ENCODE data around the gene SLC4A9.
A peak's percentile ranks its signal among the peaks of the same experiment; 100 is the strongest.

Gene SLC4A9

DNA sequence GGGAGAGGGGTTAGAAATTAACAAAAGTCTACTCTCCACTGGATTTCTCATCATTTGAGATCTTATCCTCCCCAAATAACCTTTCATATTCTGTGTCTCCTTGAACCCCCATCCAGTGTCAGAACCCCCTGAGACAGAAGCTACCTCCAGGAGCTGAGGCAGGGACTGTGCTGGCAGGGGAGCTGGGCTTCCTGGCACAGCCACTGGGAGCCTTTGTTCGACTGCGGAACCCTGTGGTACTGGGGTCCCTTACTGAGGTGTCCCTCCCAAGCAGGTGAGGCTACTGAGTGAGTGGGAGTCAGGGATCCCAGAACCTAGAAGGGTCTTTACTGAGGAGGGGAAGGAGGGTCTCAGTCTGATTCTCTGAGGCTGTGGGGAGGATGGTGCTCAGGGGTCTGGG lies 1.9 kb downstream of the SLC4A9 start:
- DNase-seq (ENCODE audit: low read depth), result no peak

DNA sequence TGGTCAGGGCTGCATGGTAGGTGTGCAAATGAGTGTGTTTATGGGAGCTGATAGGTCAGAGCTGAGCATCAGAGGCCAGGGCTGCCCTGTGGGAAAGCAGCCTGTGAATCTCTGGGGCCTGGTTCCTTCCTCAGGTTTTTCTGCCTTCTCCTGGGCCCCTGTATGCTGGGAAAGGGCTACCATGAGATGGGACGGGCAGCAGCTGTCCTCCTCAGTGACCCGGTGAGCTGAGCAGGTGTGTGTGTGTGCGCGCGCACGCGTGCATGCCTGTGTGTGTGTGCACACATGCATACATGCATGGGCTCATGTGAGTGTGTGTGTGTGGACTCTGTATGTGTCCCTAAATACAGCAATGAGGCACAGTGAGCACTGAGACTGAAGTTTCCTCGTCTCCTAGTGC lies 2.3 kb downstream of the SLC4A9 start:
- DNase-seq (ENCODE audit: low read depth), result no peak

DNA sequence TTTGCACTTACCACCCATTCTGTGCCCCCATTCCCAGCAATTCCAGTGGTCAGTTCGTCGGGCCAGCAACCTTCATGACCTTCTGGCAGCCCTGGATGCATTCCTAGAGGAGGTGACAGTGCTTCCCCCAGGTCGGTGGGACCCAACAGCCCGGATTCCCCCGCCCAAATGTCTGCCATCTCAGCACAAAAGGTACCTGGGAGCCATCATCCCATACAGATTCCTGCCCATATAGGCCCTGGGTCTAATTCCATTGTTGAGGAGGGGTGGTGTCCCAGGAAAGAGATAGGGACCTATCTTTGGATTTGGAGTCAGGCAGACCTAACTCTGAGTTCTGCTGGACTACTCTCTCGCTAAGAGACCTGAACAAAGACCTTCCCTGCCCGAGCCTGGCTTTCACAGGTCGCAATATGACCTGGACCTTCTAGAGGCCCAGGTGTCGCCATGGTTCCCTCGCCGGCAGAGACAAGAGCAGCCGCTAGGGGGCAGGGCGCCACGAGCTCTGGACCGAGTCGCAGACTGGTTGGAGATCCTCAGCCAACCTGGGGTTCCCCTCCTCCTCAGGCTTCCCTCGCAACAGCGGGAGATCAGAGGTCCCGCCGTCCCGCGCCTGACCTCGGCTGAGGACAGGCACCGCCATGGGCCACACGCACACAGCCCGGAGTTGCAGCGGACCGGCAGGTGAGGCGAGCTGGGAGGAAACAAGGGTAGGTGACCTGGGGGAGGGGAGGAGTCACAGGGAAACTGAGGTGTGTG lies 3.1 kb downstream of the SLC4A9 start:
- peak; percentile 38 for DNase-seq (ENCODE audit: low read depth)

DNA sequence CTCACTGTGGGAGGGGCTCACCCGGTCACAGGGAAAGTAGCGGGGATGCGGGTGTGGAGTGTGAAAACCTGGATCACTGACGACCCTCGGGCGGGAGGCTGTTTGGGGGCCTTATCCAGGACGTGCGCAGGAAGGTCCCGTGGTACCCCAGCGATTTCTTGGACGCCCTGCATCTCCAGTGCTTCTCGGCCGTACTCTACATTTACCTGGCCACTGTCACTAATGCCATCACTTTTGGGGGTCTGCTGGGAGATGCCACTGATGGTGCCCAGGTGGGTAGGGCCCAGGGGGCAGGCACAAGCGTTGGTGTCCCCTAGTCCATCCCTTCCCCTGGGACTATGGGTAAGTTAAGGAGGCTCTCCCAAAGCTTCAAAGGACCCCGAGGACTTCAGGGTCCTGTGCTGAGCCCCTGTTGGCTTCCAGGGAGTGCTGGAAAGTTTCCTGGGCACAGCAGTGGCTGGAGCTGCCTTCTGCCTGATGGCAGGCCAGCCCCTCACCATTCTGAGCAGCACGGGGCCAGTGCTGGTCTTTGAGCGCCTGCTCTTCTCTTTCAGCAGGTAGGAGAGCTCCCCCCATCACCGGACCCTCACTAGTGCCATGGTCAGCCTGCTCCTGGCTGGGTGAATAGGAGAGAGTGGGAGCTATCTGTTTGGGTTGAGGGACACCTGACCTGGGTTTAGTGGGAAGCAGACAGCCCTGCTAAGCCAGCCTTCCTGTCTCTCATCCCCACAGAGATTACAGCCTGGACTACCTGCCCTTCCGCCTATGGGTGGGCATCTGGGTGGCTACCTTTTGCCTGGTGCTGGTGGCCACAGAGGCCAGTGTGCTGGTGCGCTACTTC lies 3.9 kb downstream of the SLC4A9 start:
- no peak for DNase-seq (ENCODE audit: low read depth)

DNA sequence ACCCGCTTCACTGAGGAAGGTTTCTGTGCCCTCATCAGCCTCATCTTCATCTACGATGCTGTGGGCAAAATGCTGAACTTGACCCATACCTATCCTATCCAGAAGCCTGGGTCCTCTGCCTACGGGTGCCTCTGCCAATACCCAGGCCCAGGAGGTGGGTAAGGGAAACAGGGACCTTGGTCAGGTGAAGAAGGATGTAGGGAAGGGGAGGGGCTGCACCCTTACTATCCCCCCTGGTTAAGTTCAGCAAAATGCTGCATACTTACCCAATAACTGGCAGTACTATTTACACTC lies 4.4 kb downstream of the SLC4A9 start:
- no peak for DNase-seq (ENCODE audit: low read depth)

DNA sequence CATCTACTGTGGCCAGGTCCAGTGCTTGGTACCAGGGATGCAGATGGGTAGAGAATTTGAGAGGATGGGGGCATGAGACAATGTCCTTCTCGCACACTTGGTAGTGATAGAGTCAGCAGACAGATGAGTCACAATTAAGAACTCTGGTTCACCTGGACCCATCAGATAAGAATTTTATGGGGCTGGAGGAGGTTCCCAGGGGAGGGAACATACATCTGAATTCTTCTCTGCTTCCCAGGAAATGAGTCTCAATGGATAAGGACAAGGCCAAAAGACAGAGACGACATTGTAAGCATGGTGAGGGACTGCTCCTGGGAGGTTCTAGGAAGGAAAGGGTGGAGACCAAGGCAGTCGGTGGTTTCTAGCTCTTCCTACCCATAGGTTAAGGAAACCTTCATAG lies 5.3 kb downstream of the SLC4A9 start:
- DNase-seq (ENCODE audit: low read depth), result no peak

DNA sequence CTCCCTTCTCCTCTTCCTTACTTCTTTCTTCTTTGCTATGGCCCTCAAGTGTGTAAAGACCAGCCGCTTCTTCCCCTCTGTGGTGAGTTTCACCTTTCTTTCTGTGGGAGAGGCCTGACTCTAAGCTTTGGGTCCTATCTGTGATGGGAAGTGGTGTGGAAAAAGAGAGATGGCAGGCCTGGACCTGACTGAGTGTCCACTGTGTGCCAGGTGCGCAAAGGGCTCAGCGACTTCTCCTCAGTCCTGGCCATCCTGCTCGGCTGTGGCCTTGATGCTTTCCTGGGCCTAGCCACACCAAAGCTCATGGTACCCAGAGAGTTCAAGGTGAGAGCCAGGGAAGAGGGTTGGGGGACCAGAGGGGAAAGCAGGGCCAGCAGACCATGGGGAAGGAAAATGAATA lies 5.9 kb downstream of the SLC4A9 start:
- DNase-seq (ENCODE audit: low read depth), result no peak

DNA sequence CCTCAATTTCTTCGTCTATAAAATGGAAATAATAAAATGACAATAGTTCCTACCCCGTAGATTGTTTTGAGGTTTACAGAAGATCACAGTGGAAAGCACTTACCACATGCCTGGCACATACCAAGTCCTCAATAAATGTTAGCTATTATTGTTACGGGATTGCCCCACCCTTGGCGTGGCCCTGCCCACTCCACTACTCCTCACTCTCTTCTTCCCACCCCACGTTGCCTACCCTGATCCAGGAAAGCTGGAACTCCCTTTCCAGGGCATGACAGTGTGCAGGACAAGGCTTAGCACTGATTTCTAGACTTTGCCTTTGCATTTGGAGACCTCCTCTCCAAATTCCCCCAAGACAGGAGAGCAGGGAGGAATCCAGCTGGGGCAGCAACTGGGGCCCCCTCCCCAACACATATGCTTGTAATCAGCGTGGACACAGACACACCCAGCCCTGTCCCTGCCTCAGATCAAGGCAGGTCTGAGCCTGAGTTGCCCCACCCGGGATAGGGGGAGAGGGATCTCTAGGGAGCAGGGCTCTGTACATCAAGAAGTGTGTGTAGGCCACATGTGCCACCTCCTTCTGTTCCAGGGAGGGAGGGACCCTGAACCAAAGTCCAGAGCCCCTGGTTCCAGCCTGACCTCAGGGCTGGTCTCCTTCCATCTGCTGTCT lies 6.7 kb downstream of the SLC4A9 start:
- DNase-seq (ENCODE audit: low read depth), result no peak

DNA sequence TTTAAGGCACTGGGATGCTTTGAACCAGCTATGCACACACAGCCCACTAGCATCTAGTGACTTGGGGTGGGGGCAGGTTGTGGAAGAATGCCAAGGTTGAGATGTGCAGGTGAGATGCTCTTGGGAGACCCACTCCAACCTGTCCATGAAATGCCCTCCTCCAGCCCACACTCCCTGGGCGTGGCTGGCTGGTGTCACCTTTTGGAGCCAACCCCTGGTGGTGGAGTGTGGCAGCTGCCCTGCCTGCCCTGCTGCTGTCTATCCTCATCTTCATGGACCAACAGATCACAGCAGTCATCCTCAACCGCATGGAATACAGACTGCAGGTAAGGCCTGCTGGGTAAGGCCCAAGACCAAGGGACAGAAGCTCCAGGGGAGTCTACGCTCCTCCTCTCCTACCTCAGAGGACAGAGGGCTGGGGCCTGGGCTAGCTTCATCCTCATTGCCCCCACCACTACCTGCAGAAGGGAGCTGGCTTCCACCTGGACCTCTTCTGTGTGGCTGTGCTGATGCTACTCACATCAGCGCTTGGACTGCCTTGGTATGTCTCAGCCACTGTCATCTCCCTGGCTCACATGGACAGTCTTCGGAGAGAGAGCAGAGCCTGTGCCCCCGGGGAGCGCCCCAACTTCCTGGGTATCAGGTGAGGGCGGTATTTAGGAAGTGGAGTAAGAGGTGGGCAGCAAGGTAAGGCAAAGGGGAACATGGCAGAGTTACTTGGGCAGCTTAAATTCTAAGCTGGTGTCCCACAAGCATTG lies 7.4 kb downstream of the SLC4A9 start:
- no peak for DNase-seq (ENCODE audit: low read depth)

DNA sequence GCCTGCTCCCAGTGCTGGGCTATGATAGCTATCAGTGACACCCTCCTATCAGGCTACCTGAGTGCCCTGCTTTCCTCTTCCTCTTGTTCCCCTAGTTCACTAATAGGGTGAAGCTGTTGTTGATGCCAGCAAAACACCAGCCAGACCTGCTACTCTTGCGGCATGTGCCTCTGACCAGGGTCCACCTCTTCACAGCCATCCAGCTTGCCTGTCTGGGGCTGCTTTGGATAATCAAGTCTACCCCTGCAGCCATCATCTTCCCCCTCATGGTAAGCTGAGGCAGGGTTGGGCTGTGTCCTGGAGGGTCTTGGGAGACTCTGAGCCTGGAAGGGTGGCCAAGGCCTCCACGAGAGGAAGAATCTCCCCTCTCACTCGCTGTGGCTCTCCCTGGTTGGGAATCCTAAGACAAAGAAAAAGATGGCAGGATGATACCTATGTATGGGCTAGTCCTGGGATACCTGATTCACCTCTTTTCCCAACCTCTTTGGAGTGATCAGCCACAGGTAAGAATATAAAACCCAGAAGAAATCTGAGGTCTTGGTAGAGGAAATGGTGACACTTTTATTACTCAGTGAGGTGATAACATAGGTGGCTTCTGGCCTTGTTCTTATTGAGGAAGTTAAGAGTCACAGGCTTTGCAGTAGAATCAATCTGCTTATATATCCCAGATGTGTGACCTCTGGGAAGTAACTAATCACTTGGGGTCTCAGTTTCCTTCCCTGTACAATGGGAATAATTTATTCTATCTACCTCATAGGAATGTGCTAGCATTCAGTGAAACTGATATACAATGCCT lies 11.6 kb downstream of the SLC4A9 start:
- no peak for DNase-seq (ENCODE audit: low read depth)

DNA sequence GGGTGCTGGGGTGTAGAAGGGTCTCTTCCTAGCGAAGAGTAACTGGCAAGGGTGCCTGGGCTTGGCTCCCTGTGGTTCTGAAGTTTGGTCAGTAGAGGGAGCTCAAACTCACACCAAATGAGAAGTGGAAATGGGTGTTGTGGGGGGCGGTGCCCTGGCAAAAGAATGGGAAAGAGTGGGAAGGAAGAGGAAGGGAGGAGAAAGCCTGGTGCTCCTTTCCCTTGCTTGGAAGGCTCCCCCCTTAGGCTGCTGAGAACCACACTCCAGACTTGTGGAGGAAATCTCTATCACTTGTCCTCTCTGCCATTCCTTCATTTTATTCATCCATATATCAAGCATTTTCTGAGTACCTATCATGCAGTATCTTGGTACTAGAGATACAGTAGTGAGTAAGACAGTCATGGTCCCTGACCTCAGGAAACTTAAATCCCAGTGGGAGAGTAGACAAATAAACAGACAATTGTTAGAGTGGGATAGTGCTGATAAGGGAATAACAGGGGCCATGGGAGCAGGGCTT lies 13.0 kb downstream of the SLC4A9 start:
- DNase-seq (ENCODE audit: low read depth), result peak; percentile 56

DNA sequence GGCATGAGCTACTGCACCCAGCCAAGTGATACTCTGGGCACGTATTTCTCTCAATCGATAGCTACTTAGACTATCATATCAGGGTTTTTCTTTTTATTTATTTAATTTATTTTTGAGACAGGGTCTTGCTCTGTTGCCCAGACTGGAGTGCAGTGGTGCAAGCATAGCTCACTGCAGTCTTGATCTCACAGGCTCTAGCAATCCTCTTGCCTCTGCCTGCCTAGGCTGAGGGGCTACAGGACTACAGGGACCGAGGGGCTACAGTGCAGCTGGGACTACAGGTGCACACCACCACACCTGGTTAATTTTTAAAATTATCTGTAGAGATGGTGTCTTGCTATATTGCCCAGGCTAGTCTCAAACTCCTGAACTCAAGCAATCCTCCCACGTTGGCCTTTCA lies 21.4 kb downstream of the SLC4A9 start:
- DNase-seq (ENCODE audit: low read depth), result no peak

DNA sequence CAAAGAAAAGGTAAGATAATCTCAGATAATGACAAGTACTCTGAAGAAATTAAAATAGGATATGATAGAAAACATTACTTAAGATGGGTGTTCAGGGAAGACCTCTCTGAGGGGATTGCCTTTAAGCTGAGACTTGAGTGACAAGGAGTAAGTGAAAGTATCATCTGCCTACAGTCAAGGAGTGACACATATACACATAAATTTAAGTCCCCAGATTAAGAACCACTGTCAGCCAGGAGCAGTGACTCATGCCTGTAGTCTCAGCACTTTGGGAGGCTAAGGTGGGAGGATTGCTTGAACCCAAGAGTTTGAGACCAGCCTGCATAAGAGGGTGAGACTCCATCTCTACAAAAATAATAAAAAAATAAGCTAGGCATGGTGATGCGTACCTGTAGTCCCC lies 22.0 kb downstream of the SLC4A9 start:
- DNase-seq (ENCODE audit: low read depth), result no peak

DNA sequence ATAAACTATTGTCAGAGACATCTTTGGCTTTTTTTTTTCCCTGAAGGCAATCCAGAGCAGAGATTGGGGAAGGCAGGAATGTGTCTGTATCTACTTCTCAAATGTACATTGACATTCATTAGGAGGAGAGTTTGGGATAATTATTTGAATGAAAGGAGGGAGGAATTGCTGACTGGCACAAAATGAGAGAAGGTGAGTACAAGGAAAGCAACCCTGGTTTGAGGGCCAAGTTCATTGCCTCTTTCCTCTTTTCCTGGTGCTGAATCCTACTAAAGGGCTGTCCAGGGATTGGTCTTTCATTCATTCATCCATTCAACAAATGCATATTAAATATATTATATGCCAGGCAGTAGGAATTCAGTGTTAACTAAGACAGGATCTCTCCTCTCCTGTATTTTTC lies 22.9 kb downstream of the SLC4A9 start:
- DNase-seq (ENCODE audit: low read depth), result no peak

DNA sequence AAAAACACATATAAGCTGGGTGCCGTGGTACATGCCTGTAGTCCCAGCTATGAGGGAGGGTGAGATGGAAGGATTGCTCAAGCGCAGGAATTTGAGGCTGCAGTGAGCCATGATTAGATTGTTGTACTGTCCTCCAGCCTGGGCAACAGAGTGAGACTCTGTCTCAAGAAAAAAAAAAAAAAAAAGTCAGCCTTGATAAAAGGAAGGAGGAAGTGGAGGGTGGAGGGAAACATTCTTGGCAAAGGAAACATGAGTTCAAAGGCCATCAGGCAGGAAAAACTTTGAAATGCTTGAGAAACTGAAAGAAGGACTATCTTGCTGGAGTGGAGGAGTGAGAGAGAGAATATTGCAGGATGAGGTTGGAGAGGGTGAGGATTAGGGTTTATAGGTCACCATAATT lies 23.3 kb downstream of the SLC4A9 start:
- DNase-seq (ENCODE audit: low read depth), result no peak

DNA sequence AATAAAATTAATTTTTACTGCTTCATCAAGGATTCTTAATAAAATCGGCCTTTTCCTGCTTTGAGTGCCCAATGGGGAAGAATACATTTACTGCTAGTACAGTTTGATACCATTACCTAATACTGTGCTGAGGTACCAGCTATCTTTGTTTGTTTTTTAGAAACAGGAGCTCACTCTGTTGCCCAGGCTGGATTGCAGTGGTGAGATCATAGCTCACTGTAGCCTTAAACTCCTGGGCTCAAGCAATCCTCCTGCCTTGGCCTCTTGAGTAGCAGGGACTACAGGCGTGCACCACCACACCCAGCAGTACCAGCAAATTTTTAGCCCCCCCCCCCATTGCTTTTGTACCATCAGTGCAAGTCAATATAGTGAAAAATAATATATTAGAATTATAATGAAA lies 28.1 kb downstream of the SLC4A9 start:
- no peak for DNase-seq (ENCODE audit: low read depth)

DNA sequence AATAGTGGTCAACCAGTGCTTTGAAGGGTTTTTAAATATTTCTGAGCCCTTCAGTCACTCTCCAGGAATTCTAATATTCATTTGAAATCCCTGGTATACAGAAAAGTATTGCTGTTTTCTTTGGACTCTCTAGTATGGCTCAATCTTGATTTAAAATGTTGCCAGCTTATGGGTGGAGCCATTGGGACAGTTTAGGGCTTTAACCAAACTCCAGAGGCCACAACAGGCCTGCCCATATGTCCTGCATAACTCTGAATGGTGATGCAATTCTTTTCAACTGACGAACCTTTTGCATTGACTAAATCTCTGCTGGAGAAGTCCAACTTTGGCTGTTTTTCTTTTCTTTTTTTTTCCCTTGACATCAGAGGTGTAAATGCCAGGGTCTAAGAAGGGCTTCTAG lies 31.3 kb downstream of the SLC4A9 start:
- no peak for DNase-seq (ENCODE audit: low read depth)

DNA sequence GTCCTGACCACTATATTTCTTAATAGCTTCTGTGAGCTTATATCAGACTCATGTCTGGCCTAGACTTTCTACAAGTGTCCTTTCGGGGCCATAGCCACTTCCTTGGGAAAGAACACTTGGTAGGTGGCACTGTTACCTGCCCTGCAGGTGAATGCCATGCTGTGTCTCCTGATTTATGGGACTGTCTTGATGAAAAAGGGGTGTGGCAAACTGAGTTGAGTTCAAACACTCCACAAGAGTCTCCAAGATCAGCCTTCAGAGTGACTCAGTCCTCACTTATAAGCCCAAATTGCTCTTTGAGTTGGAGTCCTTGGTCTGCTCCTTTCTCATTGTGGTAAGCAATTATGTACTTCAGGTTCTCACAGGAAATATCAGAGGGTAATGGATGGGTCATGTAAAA lies 31.7 kb downstream of the SLC4A9 start:
- no peak for DNase-seq (ENCODE audit: low read depth)

DNA sequence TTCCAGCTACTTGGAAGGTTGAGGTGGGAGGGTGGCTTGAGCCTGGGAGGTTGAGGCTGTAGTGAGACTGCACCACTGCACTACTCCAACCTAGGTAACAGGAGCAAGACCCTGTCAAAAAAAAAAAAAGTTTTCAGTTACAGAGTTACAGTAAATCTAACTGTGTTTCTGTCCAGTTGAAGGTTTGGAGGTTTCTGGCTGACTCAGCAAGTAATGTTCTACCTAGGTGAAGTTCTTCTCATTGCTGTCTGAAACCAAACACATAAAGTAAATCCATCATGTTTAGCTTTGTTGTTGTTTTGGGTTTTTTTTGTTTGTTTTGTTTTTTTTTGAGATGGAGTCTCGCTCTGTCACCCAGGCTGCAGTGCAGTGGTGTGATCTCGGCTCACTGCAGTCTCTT lies 33.7 kb downstream of the SLC4A9 start:
- DNase-seq (ENCODE audit: low read depth), result no peak

DNA sequence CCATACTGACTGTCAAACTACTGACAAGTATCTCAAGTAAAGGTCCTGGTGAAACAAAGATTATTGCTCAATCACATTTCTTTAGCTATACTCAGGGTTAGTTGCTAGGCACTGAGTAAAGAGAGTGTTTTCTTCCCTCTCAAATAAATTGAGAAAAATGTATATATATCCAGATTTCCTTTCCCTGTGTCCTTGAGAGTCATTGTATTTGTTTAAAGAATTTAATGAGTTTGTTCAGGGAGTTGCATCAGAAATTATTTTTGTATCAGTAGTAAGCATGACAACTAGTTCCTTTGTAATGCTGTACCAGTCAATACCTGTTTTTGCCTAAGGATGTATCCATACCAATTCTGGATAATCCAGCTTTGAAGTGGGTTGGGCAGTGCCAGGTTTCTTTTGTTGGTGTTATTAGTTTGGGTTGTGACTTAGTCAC lies 38.4 kb downstream of the SLC4A9 start:
- DNase-seq (ENCODE audit: low read depth), result no peak

DNA sequence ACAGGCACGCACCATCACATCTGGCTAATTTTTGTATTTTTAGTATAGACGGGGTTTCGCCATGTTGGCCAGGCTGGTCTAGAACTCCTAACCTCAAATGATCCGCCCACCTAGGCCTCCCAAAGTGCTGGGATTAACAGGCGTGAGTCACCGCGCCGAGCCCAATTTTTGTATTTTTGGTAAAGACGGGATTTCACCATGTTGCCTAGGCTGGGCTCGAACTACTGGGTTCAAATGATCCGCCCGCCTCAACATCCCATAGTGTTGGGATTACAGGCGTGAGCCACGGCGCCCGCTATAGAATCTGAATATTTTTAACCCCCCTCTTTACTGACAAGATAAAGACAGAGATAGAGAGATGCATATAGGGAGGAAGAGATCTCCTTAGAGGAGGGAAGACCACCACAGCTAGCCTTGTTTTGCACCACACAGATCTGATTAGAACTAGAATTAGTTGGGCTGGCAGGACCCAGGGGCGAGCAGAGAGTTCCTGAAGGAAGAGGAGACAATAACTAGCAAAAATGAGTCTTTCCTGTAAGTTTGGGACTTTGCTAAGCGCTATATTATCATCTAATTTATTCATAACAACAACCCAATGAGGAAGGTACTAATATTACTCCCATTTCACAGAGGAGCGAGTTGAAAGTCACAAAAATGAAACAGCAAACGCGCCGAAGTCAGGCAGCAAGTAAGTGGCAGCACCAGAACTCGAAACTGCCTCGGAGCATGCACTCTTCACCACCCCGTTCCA lies 40.2 kb downstream of the SLC4A9 start:
- DNase-seq (ENCODE audit: low read depth), result no peak

Data from CMK (cell line).